HEK293 (cell line): ENCODE results near the gene SENP5.

ENCODE experiments used
- CTCF ChIP-seq: fragments of 450-650 bp; formaldehyde crosslinking; IDR thresholded peaks from 2 replicates; pipeline ENCODE4 v1.5.1; 2016; ENCODE audit warnings: missing biosample characterization, missing genetic modification characterization
- HOXA7 ChIP-seq: sonication (generic); formaldehyde crosslinking; IDR thresholded peaks from 2 replicates; pipeline ENCODE4 v1.8.1; 2022; ENCODE audit warnings: missing genetic modification reagents, borderline replicate concordance
- KLF10 ChIP-seq: fragments of 450-650 bp; IDR thresholded peaks from 2 replicates; pipeline ENCODE4 v1.5.1; 2018; ENCODE audit warnings: missing biosample characterization, mild to moderate bottlenecking, missing genetic modification characterization
- KLF7 ChIP-seq: fragments of 450-650 bp; formaldehyde crosslinking; IDR thresholded peaks from 2 replicates; pipeline ENCODE4 v1.5.1; 2016; ENCODE audit warnings: missing biosample characterization, missing genetic modification characterization, borderline replicate concordance
- PATZ1 ChIP-seq: fragments of 450-650 bp; formaldehyde crosslinking; IDR thresholded peaks from 2 replicates; pipeline ENCODE4 v1.5.1; 2016; ENCODE audit warnings: missing biosample characterization, missing genetic modification characterization
- ZFP3 ChIP-seq: fragments of 450-650 bp; formaldehyde crosslinking; IDR thresholded peaks from 2 replicates; pipeline ENCODE4 v1.5.1; 2016; ENCODE audit warnings: low read depth, missing biosample characterization, missing genetic modification characterization
- ZFP41 ChIP-seq: fragments of 450-650 bp; formaldehyde crosslinking; IDR thresholded peaks from 2 replicates; pipeline ENCODE4 v1.5.1; 2016; ENCODE audit warnings: missing biosample characterization, missing genetic modification characterization, borderline replicate concordance
- ZNF473 ChIP-seq: fragments of 450-650 bp; formaldehyde crosslinking; IDR thresholded peaks from 2 replicates; pipeline ENCODE4 v1.5.1; 2017; ENCODE audit warnings: missing biosample characterization, missing genetic modification characterization
- ZNF629 ChIP-seq: fragments of 450-650 bp; formaldehyde crosslinking; IDR thresholded peaks from 2 replicates; pipeline ENCODE4 v1.5.1; 2017; ENCODE audit warnings: missing biosample characterization, missing genetic modification characterization
- ZNF785 ChIP-seq: fragments of 450-650 bp; formaldehyde crosslinking; IDR thresholded peaks from 2 replicates; pipeline ENCODE4 v1.5.1; 2016; ENCODE audit warnings: missing biosample characterization, missing genetic modification characterization
- ZNF830 ChIP-seq: fragments of 450-650 bp; IDR thresholded peaks from 2 replicates; pipeline ENCODE4 v1.5.0; 2018; ENCODE audit warnings: missing biosample characterization, missing genetic modification characterization, low read depth, mild to moderate bottlenecking, moderate library complexity

GRCh38 chr3:196947136-196947859 lies 79.6 kb downstream of the SENP5 start:
- no peak for TF ChIP-seq CTCF (tag by site-specific recombination)
- no peak for TF ChIP-seq PATZ1 (tag by site-specific recombination)
- no peak for TF ChIP-seq ZNF830
- no peak for TF ChIP-seq ZFP3 (tag by site-specific recombination)
- TF ChIP-seq KLF10 (tag by site-specific recombination), result no peak
- TF ChIP-seq HOXA7 (CRISPR knock-in tag), result no peak
- no peak for TF ChIP-seq KLF7 (tag by site-specific recombination)
- TF ChIP-seq ZNF785 (tag by site-specific recombination), result no peak
- TF ChIP-seq ZNF629 (tag by site-specific recombination), result no peak
- no peak for TF ChIP-seq ZNF473 (tag by site-specific recombination)
- no peak for TF ChIP-seq ZFP41 (tag by site-specific recombination)
